Fibroblast of lung (primary cell): ENCODE measurements around the gene MAB21L4. TPM values are rescaled to one million over a fixed set of nuclear protein-coding genes. Genes with fewer than 3 reads are reported as not detected.

Experiments used
- DNase-seq, 2 donors: peaks; one replicate each; pipeline versions ENCODE4 v3.0.0 to v3.0.0-alpha.2; 2010; ENCODE audit warnings: low read depth in 2 of 2
- H2AFZ ChIP-seq: 2 replicates; pipeline ENCODE4 v1.5.1; 2012; ENCODE audit warnings: low read length, control low read depth, inconsistent platforms
- H3K27ac ChIP-seq: 2 replicates; pipeline ENCODE4 v1.5.1; 2011; ENCODE audit warnings: low read length, control low read depth; ENCODE audit not compliant: insufficient read depth
- H3K27me3 ChIP-seq: 2 replicates; pipeline ENCODE4 v1.5.1; 2011; ENCODE audit warnings: mild to moderate bottlenecking, low read length; ENCODE audit not compliant: control insufficient read depth, insufficient read depth
- H3K36me3 ChIP-seq: 2 replicates; pipeline ENCODE4 v1.5.1; 2011; ENCODE audit warnings: low read length; ENCODE audit not compliant: control insufficient read depth, insufficient read depth
- H3K4me1 ChIP-seq: 2 replicates; pipeline ENCODE4 v1.5.1; 2011; ENCODE audit warnings: low read length; ENCODE audit not compliant: control insufficient read depth, insufficient read depth; ENCODE audit errors: extremely low read depth
- H3K4me2 ChIP-seq: 2 replicates; pipeline ENCODE4 v1.5.1; 2011; ENCODE audit warnings: low read length, control low read depth; ENCODE audit not compliant: insufficient read depth; ENCODE audit errors: extremely low read depth
- H3K4me3 ChIP-seq, 4 experiments: fragments of 200-600 bp in 1 of 4; sonication (generic) in 1 of 4; replicated peaks in 1 of 4; 2 replicates each; pipeline ENCODE4 v1.5.1; 2011 to 2016; ENCODE audit warnings: low read length in 4 of 4, low read depth in 3 of 4, mild to moderate bottlenecking in 3 of 4, control low read depth in 2 of 4, inconsistent platforms in 1 of 4, mixed read lengths in 1 of 4; ENCODE audit not compliant: insufficient read depth in 1 of 4; ENCODE audit errors: control extremely low read depth in 1 of 4
- H3K79me2 ChIP-seq: 2 replicates; pipeline ENCODE4 v1.5.1; 2012; ENCODE audit warnings: mild to moderate bottlenecking, low read length, inconsistent platforms; ENCODE audit not compliant: control insufficient read depth, insufficient read depth
- H3K9ac ChIP-seq: 2 replicates; pipeline ENCODE4 v1.5.1; 2011; ENCODE audit warnings: mild to moderate bottlenecking, low read length, control low read depth; ENCODE audit not compliant: insufficient read depth
- H3K9me3 ChIP-seq: 2 replicates; pipeline ENCODE4 v1.5.1; 2012; ENCODE audit warnings: low read depth, low read length; ENCODE audit not compliant: control insufficient read depth, insufficient read depth
- H4K20me1 ChIP-seq: 2 replicates; pipeline ENCODE4 v1.5.1; 2011; ENCODE audit warnings: low read length; ENCODE audit not compliant: control insufficient read depth, insufficient read depth; ENCODE audit errors: extremely low read depth
- CTCF ChIP-seq, 2 donors: IDR thresholded peaks in 1 of 2; conservative IDR thresholded peaks in 1 of 2; 1 replicate in 1 of 2; 2 replicates in 1 of 2; pipeline ENCODE4 v1.5.1; 2011 to 2012; ENCODE audit warnings: low read length in 2 of 2, control low read depth in 1 of 2, inconsistent platforms in 1 of 2, low read depth in 1 of 2, mild to moderate bottlenecking in 1 of 2
- EZH2 ChIP-seq: IDR thresholded peaks from 2 replicates; pipeline ENCODE4 v1.5.1; 2012; ENCODE audit warnings: low read length, control low read depth, mild to moderate bottlenecking; ENCODE audit errors: missing control alignments
- polyA plus RNA-seq, 2 donors: library from polyadenylated mRNA; depleted of rRNA in 1 of 2; stranded (reverse) in 1 of 2; unstranded in 1 of 2; fragments of >200 nt; gene quantifications; 2 replicates each; pipeline ENCODE4 v1.2.1, GENCODE V29; 2011 to 2012; ENCODE audit warnings: missing spikeins in 1 of 2
- total RNA-seq: library from RNA; depleted of rRNA; stranded (reverse); fragments of >200 nt; gene quantifications from 2 replicates; pipeline ENCODE4 v1.2.1, GENCODE V29; 2014

The MAB21L4 gene
- total and polyA plus RNA-seq, 2 donors (not counting 1 experiment from before 2014, with no cell fraction given) = not detected

- no peak for TF ChIP-seq EZH2
- TF ChIP-seq CTCF (conservative IDR thresholded peaks at IDR 0.05 in 1 of 2, IDR thresholded peaks at IDR 0.05 in 1 of 2; ENCODE audit: low read depth in 1 of 2, low read length in 2 of 2) = no peak
- no peak for DNase-seq
- H3K4me2 ChIP-seq = no peak overlapping the region
- H3K27me3 ChIP-seq = no peaks in the 10 kb centered on the region
- no peaks in the 10 kb centered on the region for H3K36me3 ChIP-seq
- no peak overlapping the region for H3K27ac ChIP-seq
- H3K9ac ChIP-seq = no peak overlapping the region
- H2AFZ ChIP-seq = no peak overlapping the region
- peaks cover 20% of the 10 kb centered on the region for H3K4me1 ChIP-seq
- no peak overlapping the region for H3K4me3 ChIP-seq
- no peaks in the 10 kb centered on the region for H4K20me1 ChIP-seq
- no peaks in the 10 kb centered on the region for H3K79me2 ChIP-seq
- H3K9me3 ChIP-seq = no peaks in the 10 kb centered on the region
These were observed 29.9 kb upstream of the MAB21L4 start for GRCh38 chr2:240925568-240926515.

- TF ChIP-seq CTCF (conservative IDR thresholded peaks at IDR 0.05 in 1 of 2, IDR thresholded peaks at IDR 0.05 in 1 of 2; ENCODE audit: low read depth in 1 of 2, low read length in 2 of 2) = no peak
- TF ChIP-seq EZH2 = no peak
These were observed 29.2 kb upstream of the MAB21L4 start for GRCh38 chr2:240925191-240925567.

GRCh38 chr2:240922982-240923537 lies 27.1 kb upstream of the MAB21L4 start:
- DNase-seq = peak in 1 of 2 donors; percentile 12
- Histone ChIP-seq H2AFZ (no peak overlapping the region), H3K4me2 (no peak overlapping the region)

More at GRCh38 chr2:240925191-240925567, 29.2 kb upstream of the MAB21L4 start:
- Histone ChIP-seq H3K4me1 (peaks cover 24% of the 10 kb centered on the region), H3K9me3 (no peaks in the 10 kb centered on the region), H3K27me3 (no peaks in the 10 kb centered on the region), H4K20me1 (no peaks in the 10 kb centered on the region), H3K27ac (no peak overlapping the region), H3K79me2 (no peaks in the 10 kb centered on the region), H2AFZ (no peak overlapping the region), H3K4me3 (no peak overlapping the region), H3K4me2 (no peak overlapping the region), H3K36me3 (no peaks in the 10 kb centered on the region), H3K9ac (no peak overlapping the region)
- no peak for DNase-seq

More at GRCh38 chr2:240922982-240923537, 27.1 kb upstream of the MAB21L4 start:
- Histone ChIP-seq H3K9ac (no peak overlapping the region), H3K4me1 (peaks cover 24% of the 10 kb centered on the region), H4K20me1 (no peaks in the 10 kb centered on the region), H3K9me3 (no peaks in the 10 kb centered on the region), H3K36me3 (no peaks in the 10 kb centered on the region), H3K27me3 (no peaks in the 10 kb centered on the region), H3K4me3 (no peak overlapping the region), H3K79me2 (no peaks in the 10 kb centered on the region), H3K27ac (no peak overlapping the region)
- TF ChIP-seq EZH2 = no peak
- no peak for TF ChIP-seq CTCF (conservative IDR thresholded peaks at IDR 0.05 in 1 of 2, IDR thresholded peaks at IDR 0.05 in 1 of 2; ENCODE audit: low read depth in 1 of 2, low read length in 2 of 2)
